Left renal pelvis (tissue), 4 donors: ENCODE results near the gene LRRC61. TPM values are rescaled to one million over a fixed set of nuclear protein-coding genes. Genes with fewer than 3 reads are reported as not detected.

Source experiments
- DNase-seq, 4 donors: peaks; one replicate each; pipeline ENCODE4 v3.0.0-alpha.2; 2013; ENCODE audit warnings: low read depth in 4 of 4, low spot score in 3 of 4
- polyA plus RNA-seq, 4 donors: library from polyadenylated mRNA; unstranded; fragments of 120-200 nt; gene quantifications; one replicate each; pipeline ENCODE4 v1.2.1, GENCODE V29; 2013; ENCODE audit not compliant: insufficient read length in 4 of 4

Gene LRRC61
- polyA plus RNA-seq, 4 donors = 13.0 to 30.0 (median 22.4) TPM

DNA sequence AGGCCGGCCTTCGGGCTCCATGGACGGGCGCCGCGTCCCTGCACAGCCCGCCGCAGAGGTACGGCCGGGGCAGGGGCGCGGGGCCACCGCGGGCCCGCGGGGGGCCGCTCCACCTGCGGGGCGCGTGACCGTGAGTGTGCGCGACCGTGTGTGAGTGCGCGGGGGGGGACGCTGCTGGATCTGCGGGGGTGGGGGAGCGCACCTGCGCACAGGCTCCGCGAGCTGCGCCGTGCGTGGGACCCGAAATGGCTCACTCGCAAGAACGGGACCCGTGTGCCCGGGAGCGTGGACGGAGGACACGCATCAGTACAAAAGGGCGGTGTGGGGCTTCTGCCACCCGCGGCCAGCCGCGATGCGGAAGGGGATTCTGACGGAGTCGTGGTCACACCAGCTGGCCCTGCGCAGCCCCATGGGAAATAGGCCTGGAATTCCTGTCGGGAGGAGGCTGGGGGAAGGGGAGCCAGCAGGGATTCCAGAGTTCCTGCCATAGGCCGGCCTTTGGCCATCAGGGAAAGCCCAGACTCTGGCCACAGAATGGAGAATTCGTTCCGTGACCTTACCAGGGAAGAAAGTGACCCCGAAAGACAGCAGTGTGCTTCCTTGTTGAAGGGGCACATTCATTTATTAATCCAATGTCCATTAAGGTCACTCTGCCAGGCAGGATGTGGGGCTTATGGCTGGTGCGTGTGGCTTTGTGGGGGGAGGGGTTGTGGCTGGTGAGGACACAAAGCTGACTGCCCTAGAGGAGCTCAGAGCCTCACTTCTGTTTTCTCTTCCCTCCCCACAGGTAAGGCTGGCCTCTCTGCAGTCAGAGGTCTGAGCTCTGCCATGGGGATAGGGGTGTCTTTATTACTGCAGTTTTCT, 46.0 kb downstream of the LRRC61 start:
- DNase-seq = no peak

DNA sequence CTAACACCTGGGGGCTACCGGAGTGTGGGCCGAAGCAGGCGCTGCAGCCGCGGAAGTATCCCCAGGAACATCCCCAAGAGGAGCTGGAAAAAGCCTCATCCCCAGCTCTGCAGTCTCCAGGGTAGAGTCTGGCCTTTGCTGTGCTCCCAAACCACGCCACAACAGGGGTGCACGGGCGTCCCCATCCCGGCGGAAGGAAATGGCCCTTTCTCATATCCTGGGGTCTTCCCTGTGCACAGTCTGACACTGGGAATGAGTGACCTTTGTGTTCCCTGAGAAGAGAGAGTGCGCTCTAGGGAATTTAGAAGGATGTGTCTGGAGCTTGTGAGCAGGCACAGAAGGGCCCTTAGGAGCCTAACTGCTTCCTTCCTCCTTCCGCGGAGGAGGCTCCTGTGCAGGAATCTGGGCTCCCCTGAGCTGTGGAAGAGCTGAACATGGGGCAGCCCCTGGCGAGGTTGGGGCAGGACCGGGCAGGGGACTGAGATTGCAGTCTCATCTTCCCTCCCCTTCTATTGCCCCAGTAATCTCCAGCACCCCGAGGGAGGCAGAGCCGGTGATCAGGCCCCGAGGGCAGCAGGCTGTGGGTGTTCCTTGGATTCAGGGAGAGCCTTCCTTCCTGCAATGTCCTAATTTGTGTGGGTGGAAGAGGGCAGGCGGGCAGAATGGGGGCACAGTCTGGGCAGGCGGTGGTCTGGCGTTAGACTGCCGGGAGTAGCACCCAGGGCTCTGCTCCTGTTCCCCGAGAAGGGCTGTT, 46.8 kb downstream of the LRRC61 start:
- DNase-seq = no peak

- DNase-seq = no peak
These were observed 47.5 kb downstream of the LRRC61 start for GRCh38 chr7:150370612-150371071.

- DNase-seq = no peak
These were observed 48.2 kb downstream of the LRRC61 start for GRCh38 chr7:150371131-150371995.

GRCh38 chr7:150371996-150372270, 48.8 kb downstream of the LRRC61 start:
- no peak for DNase-seq

DNA sequence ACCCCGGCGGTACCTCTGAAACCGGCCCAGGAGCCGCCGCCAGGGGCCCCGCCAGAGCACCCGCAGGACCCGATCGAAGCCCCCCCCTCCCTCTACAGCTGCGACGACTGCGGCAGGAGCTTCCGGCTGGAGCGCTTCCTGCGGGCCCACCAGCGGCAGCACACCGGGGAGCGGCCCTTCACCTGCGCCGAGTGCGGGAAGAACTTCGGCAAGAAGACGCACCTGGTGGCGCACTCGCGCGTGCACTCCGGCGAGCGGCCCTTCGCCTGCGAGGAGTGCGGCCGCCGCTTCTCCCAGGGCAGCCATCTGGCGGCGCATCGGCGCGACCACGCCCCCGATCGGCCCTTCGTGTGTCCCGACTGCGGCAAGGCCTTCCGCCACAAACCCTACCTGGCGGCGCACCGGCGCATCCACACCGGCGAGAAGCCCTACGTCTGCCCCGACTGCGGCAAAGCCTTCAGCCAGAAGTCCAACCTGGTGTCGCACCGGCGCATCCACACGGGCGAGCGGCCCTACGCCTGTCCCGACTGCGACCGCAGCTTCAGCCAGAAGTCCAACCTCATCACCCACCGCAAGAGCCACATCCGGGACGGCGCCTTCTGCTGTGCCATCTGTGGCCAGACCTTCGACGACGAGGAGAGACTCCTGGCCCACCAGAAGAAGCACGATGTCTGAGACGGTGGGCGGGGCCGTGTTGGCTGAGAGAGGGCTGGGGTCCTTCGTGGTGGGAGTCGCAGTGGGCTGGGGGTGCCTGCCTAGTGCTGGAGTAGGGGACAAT, 49.3 kb downstream of the LRRC61 start:
- DNase-seq = no peak

GRCh38 chr7:150373049-150373801, 50.1 kb downstream of the LRRC61 start:
- DNase-seq = no peak

DNA sequence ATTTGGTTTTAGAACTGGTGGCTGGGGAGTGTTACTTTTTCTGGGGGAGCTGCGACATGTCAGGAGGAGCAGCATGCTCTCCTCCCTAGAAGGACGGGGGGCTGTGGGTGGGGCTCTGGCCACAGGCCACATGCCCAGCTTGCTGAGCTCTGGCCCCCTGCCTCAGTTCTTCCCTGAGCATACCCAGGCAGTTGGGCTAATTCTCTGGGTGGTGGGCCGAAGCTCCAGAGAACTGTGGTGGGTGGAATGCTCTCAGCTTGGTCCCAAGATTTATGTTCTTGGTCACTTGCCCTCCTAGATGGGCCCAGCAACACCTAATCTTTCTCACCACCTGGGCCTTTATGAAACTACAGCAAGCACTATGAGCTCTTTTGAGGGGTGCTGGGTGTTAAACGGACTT, 50.9 kb downstream of the LRRC61 start:
- DNase-seq = no peak

DNA sequence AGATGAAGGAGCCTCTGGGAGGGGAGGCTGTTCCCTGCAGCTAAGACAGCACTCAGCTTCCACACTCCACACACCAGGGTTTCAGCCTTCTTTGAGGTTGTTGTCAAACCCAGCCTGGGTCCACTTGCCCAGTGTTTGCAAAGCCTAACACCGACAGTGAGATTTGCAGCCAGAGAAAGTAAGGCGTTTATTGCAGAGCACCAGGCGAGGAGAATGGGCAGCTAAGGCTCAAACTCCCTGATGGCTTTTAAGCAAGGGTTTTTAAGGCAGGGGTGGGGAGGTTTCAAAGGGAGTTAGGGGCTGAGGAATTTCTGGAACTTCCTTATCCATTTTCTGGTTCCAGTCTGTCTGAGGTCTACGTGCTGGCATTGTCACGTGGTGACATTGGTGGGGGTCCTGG, 51.3 kb downstream of the LRRC61 start:
- DNase-seq = no peak

- no peak for DNase-seq
These were observed 52.7 kb downstream of the LRRC61 start for GRCh38 chr7:150375662-150376521.

- DNase-seq = no peak
These were observed 53.4 kb downstream of the LRRC61 start for GRCh38 chr7:150376560-150376959.

DNA sequence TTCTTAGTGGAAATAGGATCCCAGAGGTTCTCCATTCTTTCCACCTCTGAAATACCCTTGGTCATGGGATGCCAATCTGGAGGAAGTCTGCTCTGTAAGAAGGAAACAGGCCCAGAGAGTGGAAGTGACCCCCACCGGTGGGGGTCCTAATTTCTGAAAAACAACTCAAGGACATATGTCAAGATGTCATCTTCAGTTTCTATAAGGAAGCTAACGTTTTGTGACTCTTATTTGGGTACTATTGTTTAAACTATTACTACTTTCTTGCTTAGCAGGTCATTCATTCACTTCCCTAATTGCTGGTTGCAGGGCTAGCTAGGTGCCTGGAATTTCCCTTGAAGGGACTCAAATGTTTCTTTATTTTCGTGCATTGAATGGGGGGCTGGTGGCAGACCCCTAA, 54.0 kb downstream of the LRRC61 start:
- no peak for DNase-seq

- no peak for DNase-seq
These were observed 54.5 kb downstream of the LRRC61 start for GRCh38 chr7:150377635-150378034.

- no peak for DNase-seq
These were observed 55.1 kb downstream of the LRRC61 start for GRCh38 chr7:150378115-150378852.

- peak in 3 of 4 donors; percentile 87 to 93 (median 92) for DNase-seq
These were observed 55.8 kb downstream of the LRRC61 start, which contains the start of gene ZNF775 for GRCh38 chr7:150378853-150379440. TSS of gene ZNF775 (plus strand) at chr7:150379330. CDS start at chr7:150388471, 9,141 bp downstream.

DNA sequence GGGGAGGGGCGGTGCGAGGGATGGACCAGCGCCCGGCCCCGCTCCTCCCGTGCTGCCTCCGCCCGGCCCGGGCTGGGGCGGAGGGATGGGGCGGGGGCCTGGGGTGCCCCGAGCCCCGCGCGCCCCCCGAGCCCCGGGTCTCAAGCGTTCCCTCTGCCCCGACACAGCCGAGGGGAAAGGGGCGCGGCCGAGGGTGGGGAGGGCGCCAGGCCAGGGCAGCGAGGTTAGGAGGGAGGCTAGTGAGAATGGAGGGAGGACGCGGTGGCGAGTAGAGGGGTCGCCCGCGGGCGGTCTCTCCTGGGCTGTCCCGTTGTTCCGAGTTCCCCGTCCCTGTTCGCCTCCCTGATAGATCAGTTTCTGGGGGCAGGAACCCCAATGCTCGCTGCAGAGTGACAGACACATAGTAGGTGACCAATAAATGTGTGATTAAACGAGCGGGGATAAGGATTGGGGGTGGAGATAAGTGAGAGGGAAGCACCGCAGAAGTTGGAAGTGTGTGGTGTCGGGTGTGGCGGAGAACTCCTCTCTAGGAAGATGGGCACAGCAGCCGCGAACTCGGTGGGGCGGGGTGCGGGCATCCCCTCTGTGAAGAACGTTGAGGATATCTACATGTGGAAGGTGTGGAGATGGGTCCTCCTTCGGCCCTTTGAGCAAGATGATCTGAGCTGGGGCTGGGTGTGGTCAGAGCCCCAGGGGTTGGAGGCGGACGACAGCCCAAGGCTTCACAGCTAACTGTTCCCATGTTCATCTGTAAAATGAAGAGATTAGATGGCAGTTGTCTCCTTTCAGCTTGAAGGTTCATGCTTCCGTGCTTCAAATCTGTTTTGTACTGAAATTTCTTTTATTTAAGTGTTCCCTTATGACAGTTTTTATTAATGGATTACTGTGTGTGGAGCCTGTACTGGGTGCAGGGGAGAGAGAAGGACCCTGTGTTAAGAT, 56.6 kb downstream of the LRRC61 start:
- no peak for DNase-seq
